ENCODE measurements around the gene CR1. TPM values are rescaled to one million over a fixed set of nuclear protein-coding genes. Genes with fewer than 3 reads are reported as not detected.
"Not testable (repeated sequence)": the region's sequence is repeated elsewhere in the genome, so short reads cannot be mapped to it uniquely, and the experiment has no call there.

The CR1 gene
- total RNA-seq, 1 donor from 2014 or later: not detected

DNA sequence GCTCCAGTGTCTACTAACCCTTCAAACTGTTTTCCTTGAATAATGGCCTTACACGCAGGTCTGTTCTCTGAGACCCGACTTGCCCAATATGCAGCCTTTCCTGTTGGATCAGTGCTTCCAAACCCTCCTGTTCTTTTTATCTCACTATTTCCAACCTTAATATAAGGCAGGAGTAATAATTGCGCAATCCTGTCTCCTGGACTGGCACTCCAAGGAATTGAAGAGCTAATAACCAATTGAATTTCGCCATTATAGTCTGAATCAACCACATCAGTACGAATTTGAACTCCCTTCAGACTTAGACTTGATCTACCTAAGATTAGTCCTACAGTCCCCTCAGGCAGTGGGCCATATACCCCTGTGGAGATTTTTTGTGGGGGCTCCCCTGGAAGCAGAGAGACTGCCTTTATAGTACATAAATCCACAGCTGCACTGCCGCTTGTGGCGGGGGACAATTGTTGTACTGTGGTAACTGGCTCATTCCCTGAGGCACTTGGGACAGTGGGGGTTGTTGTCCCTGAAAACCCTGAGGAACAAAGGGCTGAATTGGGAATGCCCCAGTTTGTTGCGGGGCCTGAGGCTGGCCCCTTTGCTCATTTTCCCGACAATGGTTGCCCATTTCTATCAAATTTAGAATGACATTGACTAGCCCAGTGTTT, 142.7 kb downstream of the CR1 start:
- DNase-seq (ENCODE audit: extremely low read depth, low read depth, low spot score): not testable (repeated sequence)

DNA sequence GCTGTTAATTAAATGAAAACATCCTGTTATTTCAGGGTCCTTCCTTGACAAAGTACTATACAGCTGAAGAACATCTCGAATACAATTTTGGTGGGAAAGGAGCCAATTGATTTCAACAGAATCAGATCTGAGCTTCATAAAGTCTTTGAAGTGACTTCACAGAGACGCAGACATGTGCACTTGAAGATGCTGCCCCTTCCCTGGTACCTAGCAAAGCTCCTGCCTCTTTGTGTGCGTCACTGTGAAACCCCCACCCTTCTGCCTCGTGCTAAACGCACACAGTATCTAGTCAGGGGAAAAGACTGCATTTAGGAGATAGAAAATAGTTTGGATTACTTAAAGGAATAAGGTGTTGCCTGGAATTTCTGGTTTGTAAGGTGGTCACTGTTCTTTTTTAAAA, 143.4 kb downstream of the CR1 start:
- not testable (repeated sequence) for DNase-seq (ENCODE audit: extremely low read depth, low read depth, low spot score)

DNA sequence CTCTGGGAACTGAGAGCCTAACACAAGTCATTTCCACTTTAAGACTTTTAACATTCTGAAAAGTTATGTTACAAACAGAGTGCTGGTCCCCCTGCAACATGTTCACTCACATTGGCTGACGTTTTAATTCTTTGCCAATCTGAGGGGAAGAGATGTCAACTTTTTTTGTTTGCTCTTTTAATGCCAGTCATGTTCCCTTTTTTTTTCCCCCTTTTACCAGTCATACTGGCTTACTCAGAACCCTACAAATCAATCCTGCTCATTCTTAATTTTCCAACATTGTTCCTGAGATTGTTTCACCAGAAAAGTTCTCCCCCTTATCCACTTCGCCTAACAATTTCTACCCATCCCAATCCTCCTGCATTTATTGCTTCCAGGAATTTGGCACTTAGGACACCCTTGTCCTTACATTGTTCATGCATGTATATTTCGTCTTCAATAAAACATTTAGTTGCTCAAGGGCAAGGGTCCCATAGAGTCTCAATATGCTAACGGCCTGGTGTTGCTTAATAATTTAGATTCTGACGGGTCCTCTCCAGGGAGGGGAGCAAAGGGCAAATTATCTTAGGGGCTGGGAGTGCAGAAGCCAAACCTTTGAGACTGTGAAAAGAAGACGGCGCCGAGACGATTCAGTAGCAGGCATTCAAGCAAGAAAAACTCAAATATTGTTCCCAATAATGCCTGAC, 148.4 kb downstream of the CR1 start:
- no peak for DNase-seq (ENCODE audit: extremely low read depth, low read depth, low spot score)

DNA sequence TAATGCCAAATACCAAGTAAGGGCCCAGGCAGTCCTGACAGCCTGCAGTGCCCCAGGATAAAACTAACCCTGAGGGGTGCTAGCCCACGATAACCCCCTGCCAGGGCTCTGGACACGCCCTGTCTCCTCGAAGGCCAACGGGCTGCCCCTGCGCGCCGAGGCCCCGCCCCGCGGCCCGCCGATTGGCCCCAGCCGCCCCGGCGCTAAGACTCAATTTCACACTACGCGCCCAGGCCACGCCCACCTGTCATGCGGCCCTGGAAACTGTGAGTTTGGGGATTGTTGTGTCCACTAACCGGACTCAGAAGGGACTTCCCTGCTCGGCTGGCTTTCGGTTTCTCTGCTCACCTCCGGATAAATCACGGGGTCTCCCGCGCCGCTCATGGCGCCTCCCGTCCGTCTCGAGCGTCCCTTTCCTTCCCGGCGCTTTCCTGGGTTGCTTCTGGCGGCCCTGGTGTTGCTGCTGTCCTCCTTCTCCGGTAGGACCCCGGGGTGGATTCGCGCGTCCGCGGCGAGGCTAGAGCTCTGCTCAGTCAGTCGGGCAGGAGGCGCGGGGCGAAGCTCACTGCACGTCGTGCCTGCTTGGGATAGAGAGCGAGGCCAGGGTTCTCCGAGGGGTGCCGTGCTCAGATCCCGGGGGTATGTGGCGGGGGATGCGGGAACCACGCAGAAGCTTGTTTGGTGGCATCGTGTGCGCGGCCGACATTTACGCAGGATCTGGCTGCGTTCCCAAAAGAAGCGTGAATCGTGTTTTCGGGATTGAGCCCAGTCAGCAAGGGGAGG, 149.1 kb downstream of the CR1 start, which contains the start of gene CR1L:
CR1L (plus strand) TSS at position 282 of the 783 bp plus-strand sequence; CDS start at position 383, 101 bp downstream.
- DNase-seq (ENCODE audit: extremely low read depth, low read depth, low spot score): no peak

DNA sequence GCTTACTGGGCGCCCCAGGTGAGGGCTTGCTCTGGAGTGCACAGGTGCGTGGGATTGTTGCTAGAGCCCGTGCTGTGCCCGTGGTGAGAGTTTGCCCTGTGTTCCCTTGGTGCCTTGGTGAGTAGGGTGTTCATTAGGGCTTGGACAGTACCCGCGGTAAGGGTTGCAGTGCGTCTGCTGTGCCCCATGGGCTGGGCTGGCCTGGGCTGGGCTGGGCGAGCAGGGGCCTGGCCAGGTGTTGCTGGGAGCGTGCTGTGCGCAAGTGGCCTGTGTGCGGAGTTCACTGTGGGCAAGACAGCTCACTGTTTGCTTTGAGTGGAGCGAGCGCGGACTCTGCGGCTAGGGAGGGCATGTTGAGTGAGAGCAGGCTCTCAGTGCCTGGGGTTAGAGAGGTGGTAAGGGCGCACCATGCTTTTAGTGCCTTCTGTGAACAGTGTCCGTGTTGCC, 149.7 kb downstream of the CR1 start:
- DNase-seq (ENCODE audit: extremely low read depth, low read depth, low spot score): no peak

DNA sequence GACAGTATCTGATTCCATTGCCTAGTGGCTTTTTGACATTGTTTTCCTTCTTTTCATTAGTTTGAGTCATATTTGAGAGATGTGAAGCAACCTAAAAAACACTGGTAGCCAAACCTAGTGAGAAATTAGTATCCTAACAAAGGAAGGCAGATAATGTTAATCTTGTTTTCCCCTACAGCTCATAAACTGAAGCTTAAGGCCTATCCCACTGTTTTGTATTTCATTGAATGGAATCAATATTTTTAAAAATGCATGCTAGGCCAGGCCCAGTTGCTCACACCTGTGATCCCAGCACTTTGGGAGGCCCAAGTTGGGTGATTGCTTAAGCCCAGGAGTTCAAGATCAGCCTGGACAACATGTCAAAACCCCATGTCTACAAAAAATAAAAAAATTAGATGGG, 150.2 kb downstream of the CR1 start:
- no peak for DNase-seq (ENCODE audit: extremely low read depth, low read depth, low spot score)

DNA sequence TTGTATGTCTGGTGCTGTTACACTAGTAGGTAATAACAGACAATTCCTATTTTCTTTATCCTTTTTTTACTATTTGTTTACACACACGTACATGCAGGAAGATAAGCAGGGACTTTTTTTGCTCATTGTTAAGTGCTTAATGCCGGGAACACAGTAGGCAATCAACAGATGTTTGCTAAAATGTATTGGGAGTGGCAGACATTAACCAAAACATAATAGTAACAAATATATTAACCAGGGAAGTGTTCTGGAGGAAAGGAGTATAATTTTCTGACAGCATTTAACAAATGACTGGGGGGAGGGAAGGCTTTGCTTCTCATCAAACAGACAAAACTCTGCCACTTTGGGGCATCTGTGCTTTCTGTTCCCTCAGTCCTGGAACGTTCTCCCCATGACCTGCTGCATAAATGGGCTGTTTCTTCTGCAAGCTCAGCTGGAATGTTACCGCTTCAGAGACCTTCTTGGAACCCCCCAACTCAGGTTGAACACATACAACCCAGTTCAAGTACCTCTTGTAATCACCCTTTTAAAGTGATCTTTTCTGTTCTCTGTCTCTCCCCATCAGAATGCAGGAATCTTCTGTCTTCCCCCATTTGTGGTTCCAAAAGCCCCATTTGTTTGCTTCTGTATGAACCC, 151.1 kb downstream of the CR1 start:
- DNase-seq (ENCODE audit: extremely low read depth, low read depth, low spot score): no peak

DNA sequence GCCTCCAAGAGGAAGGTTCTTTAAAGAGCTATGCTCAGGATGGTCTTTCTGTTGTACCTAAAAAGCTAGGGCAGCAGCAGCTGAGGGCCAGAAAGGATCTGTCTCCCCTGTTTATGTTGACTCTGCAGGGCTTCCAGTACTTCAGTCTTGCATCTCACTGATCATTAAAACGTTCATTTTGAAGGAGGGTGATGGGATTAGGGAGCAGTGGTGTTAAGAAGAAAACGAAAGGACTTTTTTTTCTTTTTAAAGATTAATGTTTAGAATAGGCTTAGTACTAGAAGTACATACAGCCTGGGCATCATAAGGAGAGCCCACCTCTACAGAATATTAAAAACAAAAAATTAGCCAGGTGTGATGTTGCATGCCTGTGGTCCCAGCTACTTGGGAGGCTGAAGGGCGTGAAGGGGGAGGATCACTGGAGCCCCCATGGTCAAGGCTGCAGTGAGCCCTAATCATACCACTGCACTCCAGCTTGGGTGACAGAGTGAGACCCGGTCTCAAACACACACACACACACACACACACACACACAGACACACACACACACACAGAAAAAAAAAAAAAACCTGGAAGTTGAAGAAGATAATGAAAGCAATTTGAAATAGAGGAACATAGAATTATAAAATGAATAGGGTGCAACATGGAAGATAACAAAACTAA, 151.8 kb downstream of the CR1 start:
- no peak for DNase-seq (ENCODE audit: extremely low read depth, low read depth, low spot score)

DNA sequence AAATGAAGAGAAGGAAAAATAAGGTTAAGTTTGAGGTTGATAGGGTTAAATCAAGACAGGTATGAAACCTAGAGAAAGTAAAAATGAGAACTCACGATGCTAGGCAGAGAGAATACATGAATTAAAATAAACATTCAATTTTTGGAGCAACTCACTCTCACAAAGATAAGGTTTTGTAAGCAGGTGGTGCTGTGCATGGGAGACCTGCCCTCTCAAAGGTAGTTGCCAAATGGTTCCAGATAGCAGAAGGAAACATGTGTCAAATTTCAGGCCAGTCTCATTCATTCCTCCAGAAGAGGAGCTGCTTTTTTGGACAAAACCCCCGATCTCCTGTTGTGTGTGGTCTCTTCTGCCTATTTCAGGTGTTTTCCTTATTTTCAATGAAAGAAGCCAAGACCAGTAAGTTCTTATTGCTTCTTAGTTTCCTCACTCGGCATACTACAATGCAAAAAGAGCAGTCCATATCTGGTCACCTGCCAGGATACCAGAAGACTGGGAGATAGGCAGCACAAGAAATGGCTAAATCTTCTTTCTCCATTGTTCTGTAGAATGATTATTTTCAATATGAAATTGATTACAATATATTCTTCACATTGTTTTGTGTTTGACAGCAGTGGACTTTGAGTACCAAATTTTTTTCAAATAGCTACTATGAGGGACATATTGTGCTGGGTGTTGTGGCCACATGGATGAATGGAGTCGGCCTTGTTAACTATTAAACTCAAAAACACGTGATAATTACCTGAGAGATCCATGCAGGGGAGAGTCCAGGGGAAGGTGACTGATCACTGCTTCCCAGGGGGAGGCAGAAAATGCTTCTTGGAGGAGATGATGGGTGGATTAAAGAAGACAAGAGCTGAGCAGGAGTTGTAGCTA, 152.6 kb downstream of the CR1 start:
- DNase-seq (ENCODE audit: extremely low read depth, low read depth, low spot score): no peak

DNA sequence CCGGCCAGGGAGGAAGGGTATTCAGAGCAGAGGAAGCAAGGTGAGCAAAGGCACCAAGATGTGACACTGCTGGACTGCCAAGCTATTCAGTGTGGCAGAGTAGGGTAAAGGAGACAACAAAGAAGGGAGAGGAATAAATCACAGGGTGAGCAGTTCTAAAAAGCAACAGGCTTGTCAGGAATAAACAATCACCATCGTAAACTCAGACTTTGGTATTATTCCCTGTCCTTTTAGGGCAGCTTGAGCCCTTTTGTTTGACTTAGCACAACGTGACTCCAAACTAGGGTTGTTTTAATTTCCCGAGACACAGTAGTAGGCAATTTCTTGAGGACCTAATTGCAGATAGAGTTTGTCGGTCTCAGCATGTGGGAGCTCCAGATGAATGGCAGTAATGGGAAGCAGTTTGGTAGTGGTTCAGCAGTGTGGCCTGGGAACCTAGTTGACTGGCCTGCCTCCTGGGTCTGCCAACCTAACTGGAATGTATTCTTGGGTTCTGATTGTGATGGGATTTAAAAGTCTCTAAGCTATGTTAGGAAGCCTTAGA, 153.3 kb downstream of the CR1 start:
- no peak for DNase-seq (ENCODE audit: extremely low read depth, low read depth, low spot score)

DNA sequence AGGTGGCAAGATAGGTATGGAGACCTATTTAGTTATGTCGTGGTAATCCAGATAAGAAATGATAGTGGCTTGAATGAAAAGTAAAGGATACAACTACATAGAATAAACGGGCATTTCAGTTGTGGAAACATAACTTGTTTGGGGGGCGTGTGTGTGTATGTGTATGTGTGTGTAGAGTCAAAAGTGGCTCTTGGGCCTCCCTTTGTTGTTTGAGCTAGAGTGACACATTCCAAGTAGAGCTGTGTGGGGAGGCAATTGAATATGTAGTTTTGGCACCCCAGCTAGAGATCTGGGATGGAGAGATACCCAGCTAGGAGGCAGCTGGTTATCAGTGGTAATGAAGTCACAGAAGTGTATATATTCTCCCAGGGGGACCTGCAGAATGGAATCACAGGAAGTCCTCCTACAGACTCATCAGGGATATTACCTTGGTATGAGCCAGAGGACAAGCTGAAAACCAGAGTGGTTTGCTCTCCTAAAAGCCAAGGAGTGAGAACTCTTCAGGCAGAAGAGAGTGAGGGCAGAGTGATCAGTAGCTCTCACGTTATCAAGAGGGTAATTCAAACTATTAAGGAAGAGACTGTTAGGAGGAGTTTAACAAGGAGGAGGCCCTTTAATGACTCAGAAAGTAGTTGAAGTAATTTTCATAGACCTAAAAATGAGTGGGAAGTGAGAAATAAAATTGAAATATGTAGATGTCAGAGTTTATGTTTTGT, 154.1 kb downstream of the CR1 start:
- no peak for DNase-seq (ENCODE audit: extremely low read depth, low read depth, low spot score)

DNA sequence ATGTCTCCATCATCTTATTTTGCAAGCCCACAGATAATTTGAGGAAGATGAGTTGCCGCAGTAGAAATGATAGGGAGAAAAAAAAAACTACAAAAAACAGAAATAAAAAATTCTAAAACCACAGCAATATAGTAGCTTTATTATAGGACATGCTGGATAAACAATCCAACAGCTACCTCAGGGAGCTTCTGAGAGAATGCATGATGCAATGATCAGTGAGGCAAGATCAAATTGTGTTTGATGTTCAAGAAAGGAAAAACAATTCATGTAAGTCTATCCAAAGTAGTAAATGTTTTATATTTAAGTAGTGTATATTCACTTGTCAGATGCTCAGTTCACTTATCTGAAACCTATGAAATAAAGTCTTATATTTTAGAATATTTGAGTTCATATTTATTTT, 155.6 kb downstream of the CR1 start:
- DNase-seq (ENCODE audit: extremely low read depth, low read depth, low spot score): no peak

DNA sequence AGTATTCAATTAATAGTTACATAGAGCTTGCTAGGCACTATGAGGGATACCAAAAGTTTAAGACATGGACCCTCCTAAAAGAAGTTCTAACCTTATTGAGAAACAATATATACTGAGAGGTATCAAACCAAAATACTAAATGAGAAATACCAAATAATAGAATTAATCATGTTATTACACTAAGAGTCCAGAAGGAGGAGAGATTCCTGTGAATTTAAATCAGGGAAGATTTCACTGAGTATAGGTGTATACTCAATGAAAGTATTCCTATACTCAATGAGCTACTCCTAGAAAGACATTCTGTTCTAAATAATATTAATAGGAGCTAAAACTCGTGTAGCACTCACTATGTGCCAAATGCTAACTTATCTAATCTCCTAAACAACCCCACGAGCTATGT, 158.4 kb downstream of the CR1 start:
- no peak for DNase-seq (ENCODE audit: extremely low read depth, low read depth, low spot score)

DNA sequence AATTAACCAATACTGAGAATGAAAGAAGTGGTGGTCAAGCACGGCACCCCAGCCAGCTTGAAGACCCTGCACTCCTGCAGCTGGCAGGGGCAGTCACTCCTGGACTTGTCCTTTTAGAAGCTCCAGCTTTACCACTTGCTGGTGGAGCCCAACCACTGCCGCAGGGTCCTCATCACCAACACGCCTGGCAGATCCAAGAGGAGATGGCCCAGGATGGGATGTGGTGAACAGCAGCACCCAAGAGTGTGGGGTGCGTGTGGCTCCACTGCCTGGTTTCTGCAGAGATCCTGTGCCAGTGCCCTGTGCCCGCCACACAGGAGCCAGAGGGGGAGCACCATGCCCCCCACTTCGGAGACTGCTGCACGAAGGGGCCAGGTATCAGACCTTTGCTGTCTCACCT, 162.5 kb downstream of the CR1 start:
- DNase-seq (ENCODE audit: extremely low read depth, low read depth, low spot score): no peak

DNA sequence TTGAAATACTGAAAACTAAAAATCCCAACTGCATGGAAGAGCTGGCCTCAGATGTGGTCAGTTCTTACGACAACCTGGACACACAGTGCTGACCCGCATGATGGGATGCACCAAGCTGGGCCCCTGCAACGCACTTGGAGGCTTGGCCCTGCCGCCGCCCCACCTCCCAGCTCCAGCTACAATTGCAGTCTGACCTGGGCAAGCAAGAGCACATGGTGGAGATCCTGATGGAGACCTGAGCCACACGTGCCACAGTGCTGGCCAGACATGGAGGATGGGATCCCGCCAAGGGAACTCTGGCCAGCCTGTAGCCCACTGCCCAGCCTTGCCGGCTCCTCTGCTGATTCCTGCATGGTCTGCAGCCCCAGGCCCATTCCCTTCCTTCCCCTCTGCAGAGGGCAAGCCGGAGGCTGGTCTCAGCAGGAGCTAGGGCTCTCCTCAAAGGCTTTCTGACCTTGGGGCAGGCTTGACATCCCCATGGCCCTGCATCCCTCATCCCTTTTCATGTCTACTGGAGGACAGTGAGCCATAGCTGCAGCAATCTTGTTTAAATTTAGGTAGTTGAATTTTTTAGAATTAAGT, 163.0 kb downstream of the CR1 start:
- DNase-seq (ENCODE audit: extremely low read depth, low read depth, low spot score): no peak

DNA sequence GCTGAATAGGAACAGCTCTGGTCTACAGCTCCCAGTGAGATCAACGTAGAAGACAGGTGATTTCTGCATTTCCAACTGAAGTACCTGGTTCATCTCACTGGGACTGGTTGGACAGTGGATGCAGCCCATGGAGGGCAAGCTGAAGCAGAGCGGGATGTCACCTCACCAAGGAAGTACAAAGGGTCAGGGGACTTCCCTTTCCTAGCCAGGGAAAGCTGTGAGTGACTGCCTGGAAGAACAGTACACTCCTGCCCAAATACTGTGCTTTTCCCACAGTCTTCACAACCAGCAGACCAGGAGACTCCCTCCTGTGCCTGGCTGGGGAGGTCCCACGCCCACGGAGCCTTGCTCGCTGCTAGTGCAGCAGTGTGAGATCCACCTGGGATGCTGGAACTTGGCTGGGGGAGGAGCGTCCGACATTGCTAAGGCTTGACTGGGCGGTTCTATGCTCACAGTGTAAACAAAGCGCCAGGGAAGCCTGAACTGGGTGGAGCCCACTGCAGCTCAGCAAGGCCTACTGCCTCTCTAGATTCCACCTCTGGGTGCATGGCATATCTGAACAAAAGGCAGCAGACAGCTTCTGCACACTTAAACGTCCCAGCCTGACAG, 163.7 kb downstream of the CR1 start:
- no peak for DNase-seq (ENCODE audit: extremely low read depth, low read depth, low spot score)

DNA sequence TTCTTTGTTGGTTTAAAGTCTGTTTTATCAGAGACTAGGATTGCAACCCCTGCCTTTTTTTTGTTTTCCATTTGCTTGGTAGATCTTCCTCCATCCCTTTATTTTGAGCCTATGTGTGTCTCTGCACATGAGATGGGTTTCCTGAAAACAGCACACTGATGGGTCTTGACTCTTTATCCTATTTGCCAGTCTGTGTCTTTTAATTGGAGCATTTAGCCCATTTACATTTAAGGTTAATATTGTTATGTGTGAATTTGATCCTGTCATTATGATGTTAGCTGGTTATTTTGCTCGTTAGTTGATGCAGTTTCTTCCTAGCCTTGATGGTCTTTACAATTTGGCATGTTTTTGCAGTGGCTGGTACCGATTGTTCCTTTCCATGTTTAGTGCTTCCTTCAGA, 165.5 kb downstream of the CR1 start:
- DNase-seq (ENCODE audit: extremely low read depth, low read depth, low spot score): not testable (repeated sequence)

DNA sequence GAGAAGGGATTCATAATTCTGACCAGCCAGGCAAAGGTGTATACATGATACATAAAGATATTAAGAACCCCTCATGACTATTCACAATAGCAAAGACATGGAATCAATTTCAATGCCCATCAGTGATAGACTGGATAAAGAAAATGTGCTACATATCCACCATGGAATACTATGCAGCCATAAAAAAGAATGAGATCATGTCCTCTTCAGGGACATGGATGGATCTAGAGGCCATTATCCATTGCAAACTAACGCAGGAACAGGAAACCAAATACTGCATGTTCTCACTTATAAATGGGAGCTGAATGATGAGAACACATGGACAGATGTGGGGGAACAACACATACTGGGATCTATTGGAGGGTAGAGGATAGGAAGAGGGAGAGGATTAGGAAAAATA, 170.4 kb downstream of the CR1 start:
- DNase-seq (ENCODE audit: extremely low read depth, low read depth, low spot score): no peak
